ENCODE data around the gene ADAMTS2.
"Not testable (repeated sequence)": the region's sequence is repeated elsewhere in the genome, so short reads cannot be mapped to it uniquely, and the experiment has no call there.

The ADAMTS2 gene

DNA sequence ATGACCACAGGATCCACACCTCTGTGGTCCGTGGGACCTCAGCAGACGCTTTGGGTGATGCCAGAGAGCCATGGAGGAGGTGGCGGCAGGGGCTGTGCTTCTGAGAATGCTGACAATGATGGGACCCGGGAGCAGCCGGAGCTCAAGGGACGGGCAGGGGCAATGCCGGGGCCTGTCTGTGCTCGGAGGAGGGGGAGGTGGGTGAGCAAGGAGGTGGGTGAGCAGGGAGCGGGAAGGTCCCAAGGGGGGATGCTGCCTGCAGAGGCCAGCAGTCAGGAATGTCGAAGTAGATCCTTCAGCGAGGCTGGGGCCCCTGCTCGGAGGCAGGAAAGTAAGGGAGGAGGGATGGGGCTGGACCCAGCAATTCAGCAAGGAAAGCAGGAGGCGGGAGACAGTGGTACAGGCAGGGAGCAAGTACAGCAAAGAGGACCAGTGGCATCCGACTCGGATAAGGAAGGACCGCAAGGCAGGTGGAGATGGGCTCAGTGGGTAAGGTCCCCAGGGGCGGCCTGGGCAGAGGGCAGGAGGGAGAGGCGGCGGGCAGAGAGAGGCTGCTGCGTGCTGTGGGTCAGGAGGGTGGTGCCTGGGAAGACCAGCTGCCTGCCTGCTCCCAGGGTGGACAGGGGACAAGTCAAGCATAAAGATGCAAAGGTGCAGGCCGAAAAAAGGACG lies 49.0 kb downstream of the ADAMTS2 start:
- DNase-seq (ENCODE audit: low read depth), result no peak

DNA sequence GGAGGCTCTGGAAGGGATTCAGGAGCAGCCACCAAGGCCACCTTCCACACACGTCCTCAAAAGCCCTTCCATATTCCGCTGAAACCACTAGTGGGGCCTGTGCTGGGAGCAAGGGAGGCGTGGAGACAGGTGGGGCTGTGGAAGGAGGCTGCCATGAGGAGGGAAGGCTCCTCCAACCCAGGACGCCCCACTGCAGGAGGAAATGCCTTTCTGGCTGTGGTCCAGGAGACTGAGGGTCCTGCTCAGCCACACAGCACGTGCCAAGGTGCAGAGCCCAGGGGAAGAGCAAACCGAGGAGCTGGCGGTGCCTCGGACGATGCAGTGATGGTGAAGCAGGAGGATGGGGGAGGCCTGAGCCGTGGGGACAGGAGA lies 49.5 kb downstream of the ADAMTS2 start:
- no peak for DNase-seq (ENCODE audit: low read depth)

DNA sequence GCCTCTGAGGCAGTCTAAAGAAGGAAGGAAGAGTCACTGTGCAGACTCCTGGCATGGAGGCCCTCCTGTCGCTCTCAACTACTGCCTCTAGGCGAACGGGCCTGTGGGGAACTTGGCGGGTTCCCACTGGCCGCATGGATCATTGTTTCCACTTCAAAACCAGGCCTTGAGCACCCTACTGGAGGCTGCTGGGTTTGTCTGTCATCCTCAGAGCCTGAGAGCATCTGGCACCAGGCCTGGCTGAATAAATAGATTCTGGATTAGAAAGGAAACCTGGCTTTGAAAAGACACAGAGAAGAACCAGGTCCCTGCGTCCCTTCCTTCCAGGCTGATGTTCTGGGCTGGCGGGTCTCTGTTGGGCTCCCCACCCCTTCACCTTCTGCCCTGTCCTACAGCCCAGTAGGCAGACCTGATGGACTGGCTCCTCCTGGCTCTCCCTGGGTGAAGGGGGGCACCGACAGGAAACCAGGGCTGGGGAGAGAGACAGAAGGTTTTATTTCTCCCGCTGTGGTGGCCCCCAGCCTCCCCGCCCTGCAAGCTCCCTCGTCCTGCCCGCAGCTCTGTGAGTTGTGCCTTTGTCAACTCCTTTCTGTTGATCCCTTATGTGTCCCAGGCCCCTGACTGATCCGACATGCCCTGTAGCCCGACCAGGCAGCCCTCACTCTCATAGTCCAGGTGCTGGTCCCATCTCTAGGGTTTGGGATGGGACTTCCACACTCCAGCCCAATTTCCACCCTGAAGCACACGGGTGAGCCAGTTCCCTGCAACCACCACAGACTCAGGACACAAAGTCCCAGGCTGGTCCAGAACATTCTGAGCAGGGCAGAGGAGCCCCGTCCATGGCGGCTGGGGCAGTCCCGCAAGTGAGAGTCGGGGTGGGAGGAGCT lies 50.1 kb downstream of the ADAMTS2 start:
- DNase-seq (ENCODE audit: low read depth), result no peak

DNA sequence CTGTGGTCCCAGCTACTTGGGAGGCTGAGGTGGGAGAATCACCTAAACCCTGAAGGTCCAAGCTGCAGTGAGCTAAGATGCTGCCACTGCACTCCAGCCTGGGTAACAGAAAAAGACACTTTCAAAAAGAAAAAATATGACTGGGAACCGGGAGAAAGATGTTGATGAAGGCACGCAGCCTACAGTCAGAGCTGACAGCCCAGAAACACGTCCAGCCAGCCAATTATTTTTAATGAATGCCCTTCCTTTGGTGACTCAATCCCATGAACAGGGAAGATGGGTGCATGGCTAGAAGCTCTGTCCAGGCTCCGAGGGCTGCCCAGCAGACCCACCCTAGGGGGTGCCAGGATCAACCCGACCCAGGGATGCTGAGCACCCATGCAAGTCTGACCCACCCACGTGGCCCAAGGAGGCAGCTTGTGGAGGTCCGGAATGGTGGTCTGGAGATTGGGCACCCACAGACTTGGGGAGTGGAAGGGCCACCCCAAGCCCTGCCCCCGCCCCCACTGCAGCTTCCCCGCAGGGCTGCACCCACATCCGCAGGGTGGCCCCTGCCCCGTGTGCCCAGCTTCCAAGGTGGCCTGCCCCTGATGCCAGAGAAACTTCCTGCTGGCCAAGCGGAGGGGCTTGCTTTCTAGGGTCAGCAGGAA lies 51.0 kb downstream of the ADAMTS2 start:
- no peak for DNase-seq (ENCODE audit: low read depth)

DNA sequence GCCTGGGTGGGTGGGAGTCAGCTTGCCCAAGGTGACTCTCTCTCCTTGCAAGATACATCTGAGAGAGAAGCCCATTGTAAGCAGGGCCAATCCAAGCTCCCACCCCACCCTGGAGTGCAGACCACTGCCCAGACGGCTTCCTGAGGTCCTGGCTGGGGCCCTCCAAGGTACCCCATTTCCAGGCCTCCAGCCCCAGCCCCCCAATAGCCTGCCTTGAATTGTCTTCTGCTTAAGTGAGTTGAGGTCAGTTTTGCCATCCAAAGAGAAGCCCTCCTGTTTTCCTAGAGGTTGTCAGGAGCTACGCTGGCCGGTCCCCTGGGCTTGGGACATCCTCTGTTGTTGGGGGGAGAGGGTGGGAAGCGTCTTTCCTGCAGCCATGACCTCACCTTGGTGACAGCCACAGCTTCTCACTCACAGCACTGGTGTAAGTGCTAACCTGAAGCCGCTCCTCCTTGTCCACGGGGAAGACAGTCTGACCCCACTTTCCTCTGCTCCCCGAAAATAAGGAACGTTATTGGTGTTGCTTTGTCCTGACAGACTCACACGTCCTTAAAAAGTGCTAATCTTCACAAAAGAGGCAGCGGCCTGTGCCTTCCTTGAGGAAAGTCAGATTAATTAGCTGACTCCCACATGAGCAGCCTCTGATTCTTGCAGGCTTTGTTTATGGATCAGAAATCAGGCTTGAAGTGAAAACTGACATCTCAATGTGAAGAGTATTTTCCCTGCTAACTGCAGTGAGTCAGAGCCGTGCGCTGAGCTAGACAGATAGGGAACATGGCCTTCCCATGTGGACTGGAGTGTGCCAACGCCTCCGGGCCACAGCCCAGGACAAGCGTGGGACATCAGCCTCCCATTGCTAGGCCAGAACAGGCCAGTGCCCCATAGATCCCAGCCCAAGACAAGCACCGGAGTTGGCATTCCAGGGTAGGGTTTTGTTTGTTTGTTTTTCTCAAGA lies 52.3 kb downstream of the ADAMTS2 start:
- no peak for DNase-seq (ENCODE audit: low read depth)

DNA sequence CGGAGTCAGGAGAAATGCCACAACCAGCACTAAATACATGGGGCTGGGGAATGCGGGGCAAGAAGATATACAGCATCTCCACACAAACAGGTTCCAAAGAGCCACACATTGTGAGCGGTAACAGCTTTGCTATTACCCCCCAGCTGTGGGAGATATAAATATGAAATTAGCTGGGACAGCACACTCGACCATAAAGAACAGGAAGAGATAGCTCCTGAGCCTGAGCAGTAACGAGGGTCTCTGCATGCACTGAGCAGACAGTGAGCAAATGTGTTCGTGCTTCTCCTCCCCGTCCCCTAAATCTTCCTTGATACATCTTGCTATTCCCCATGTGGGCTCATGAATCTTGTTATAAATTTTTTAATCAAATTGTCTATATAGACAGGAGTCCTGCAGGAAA lies 53.1 kb downstream of the ADAMTS2 start:
- DNase-seq (ENCODE audit: low read depth), result no peak

DNA sequence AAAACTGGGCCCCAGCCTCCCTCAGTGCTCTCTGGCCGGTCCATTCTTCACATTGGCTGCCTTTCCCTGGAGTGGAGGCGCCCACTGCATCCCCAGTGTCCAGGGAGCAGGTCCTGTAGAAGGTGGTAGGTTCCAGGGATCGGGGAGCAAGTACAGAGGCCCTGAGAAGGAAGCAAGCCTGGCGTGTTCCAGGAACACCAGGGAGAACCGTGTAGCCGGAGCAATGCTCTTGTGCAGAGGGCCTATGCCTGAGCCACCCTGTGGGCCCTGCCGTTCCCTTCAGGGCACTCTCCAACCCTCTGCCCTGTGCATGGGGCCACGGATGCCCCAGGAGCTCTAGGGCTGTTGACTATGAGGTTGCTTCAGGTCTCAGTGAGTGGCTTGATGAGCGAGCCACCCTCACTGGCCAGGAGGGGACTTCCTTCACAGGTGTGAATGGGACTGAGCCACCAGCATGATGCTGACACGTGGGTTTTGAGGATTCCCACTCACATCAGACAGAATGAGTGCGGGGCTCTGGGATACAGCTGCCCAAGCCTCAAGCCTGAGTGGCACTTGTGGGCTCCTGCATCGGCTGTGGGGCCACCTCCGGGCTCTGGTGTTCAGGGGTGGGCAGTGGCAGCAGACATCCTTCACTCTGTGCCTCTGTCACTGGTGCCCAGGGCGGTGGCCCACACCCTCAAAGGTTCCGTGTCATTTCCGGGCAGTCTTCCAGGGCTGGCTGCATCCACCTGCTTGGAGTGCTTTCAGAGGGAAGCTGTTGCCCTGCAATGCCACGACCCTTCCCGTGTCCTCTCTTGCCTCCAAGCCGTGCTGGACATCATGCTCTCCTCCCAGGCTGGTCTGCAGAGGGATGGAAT lies 54.4 kb downstream of the ADAMTS2 start:
- DNase-seq (ENCODE audit: low read depth), result no peak

DNA sequence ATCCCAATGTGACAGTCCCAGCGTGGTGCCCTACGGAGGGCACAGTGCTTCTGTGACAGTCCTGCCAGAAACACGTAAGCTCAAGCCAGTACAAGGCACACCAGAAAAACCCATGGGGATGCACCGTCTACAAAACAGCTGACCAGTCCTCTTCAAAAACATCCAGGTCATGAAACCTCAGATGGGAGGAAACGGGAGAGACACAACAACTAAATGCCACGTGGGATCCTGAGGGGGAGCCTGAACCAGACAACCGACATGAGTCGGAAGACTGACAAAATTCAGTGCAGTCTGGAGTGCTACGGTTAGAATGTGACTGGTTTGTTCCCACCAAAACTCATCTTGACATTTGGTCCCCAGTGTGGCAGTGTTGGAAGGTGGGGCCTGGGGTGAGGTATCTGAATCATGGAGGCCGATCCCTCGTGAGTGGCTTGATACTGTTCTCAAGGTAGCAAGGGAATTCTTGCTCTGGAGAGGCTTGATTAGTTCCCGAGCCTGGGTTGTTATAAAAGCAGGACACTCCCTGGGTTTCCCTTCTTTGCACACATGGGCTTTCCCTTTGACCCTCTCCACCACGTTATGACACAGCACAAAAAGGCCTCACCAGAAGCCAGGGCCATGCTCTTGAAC lies 55.4 kb downstream of the ADAMTS2 start:
- no peak for DNase-seq (ENCODE audit: low read depth)

DNA sequence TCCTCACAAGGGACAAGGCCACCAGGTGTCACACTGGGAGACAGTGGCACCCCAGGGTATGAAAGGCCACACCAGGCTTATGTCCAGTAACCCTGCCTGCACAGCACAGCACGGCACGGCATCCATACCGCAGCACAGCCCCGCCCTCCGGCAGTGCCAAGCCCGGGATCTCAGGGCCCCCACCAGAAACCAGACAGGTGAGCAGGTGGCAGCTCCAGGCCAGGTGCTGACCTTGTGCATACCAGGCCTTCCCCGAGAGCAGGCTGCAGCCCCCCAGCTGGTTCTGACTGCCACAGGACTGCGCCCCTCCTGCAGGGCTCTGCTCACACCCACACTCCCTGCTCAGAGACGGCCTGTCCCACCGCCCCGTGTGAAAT lies 56.5 kb downstream of the ADAMTS2 start:
- DNase-seq (ENCODE audit: low read depth), result no peak

DNA sequence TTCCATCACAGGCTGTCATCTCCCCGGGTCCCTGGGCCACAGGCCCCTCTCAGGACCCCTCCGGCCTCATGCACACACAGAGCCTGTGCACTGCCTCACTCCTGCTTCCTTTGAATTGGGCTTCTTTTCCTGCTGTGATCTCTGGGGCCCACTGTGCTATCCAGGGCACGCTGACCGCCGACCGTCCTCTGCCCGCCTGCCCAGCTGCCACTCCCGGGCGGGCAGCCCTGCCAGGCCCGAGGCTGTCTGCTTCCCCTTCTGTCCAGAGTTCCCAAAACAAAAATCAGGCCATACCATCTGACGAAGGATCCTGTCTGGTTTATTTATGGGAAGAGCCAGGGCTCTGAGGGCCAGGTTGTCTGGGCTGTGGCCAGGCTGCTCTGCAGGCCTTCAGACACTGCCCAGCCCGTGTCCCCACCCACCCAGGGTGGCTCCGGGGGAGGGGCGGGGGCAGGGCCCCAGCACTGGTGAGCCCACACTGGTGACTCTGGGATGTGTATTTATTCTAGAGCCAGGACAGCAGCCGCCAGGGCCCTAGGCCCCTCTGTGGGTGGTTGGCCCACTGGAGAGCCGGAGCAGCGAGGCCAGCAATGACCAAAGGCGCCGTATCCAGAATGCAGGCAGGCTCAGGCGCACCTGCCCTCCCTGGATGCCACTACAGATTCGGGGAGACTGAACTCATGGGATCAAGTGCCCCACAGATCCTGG lies 57.0 kb downstream of the ADAMTS2 start:
- no peak for DNase-seq (ENCODE audit: low read depth)

DNA sequence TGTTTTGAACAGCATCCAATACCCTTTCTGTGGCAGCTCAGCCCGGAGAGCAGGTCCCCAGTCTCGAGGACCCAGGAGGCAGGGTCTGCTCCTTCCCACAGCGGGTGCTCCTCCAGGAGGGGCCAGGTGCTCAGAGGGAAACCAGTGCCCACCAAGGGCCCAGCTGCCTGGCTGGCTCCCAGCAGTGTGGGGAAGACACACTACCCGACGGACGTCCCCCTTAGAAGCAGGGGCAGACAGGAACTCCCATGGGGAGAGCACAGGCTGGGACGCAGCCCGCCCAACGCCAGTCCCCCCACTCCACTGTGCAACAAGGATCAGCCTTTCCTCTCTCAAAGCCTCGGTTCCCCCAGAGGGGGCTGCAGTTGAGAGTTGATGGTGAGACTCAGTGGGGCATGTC lies 57.6 kb downstream of the ADAMTS2 start:
- DNase-seq (ENCODE audit: low read depth), result no peak

DNA sequence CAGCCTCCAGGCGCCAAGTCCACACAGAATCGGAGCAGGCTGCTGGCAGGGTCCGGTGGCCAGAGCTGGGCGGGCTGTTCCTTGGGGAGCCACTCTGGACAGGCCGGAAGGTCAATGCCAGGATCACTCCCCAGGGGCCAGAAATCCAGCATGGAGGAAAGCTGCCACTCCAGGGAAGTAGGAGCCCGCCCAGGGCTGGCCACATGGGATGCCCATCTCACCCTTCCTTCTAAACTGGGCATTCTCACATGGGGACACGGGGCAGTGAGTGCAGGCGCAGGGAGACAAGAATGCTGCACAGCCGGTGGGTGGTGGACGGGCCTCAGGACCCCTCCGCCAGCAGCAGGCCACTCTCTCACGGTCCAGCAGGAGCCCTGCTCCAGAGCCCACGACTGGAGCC lies 58.2 kb downstream of the ADAMTS2 start:
- DNase-seq (ENCODE audit: low read depth), result no peak

DNA sequence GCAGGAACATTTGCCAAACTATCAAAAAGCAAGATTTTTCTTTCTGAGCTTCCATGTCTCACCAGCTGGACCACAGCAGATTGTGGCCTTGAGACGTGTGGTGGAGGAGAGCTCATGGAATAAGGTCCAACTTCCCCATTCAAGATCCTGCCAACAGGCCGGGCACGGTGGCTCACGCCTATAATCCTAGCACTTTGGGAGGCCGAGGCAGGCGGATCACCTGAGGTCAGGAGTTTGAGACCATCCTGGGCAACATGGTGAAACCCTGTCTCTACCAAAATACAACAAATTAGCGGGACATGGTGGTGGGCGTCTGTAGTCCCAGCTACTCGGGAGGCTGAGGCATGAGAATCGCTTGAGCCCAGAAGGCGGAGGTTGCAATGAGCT lies 59.5 kb downstream of the ADAMTS2 start:
- DNase-seq (ENCODE audit: low read depth), result not testable (repeated sequence)

DNA sequence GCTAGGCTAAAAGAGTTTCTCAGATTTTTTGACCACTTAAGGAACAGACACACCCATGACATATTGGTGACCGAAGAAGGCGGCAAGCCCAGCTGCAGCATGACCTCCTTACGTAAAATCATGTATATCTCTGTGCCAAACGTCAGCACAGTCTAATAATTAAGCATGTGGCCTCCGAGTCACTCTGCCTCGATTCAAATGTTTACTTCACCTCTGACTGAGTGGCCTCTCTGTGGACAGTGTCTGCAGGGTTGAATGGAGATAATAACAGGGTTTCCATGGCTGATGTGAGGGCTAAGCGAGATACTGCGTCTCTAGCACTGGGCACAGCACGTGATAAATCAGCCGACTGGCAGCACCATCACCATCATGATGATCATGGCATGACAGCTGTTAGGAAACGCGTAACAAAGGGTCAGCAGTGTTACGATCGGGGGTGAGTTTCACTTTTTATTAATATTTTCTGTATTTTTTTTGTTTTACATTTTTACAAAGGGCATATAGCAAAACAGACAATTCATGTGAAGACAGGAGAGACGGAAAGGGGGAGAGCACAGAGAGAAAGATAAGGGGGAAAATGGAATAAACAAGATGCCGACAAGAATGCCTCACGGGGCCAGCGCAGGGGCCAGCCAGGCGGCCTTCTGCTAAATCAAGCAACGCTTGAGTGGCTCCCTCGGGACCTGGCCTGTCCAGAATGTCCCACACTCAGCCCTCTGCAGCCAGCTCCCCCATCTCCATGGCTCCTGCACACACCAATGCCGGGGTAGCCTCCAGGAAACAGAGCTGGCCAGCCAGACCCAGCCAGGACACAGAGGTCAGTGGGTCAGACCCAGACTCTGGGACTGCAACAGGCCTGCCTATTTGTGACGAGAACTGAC lies 60.3 kb downstream of the ADAMTS2 start:
- DNase-seq (ENCODE audit: low read depth), result no peak

DNA sequence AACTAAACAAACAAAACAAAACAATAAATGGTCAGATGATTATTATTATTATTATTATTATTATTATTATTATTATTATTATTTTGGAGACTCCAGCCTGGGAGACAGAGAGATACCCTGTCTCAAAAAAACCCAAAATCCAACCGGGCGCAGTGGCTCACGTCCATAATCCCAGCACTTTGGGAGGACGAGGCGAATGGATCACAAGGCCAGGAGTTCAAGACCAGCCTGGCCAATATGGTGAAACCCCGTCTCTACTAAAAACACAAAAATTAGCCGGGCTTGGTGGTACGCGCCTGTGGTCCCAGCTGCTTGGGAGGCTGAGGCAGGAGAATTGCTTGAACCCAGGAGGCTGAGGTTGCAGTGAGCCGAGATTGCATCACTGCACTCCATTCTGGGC lies 61.4 kb downstream of the ADAMTS2 start:
- not testable (repeated sequence) for DNase-seq (ENCODE audit: low read depth)

DNA sequence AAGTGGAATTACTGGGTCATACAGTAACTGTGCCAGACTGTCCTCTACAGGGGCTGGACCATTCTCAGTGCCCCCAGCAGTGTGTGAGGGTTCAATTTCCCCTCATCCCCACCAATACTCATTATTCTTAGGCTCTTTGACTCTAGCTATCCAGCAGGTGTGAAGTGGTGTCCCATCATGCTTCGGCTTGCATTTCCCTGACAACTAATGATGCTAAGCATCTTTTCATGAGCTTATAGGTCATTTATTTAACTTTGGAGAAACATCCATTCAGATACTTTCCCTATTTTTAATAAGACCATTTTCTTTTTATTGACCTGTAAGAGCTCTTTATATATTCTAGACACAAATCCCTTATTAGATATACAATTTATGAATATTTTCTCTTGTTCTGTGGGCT lies 63.6 kb downstream of the ADAMTS2 start:
- DNase-seq (ENCODE audit: low read depth), result no peak

DNA sequence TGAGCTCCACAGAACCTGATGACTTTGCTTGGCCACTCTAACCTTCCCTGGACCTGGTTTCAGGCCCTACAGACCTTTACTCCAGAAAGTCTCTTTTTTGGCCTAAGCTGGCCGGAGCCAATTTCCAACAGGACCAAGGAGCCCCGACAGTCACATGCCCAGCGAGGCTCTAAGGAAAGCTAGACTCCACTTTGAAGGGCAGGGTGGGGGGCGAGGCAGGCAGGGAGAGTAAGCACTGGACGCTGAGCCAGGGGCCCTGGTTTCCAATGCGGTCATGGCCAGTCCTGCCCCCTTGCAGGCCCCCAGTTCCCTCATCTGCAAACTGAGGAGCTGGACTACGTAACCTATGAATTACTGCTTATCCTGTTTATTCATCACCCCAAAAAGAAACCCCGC lies 65.2 kb downstream of the ADAMTS2 start:
- DNase-seq (ENCODE audit: low read depth), result no peak

DNA sequence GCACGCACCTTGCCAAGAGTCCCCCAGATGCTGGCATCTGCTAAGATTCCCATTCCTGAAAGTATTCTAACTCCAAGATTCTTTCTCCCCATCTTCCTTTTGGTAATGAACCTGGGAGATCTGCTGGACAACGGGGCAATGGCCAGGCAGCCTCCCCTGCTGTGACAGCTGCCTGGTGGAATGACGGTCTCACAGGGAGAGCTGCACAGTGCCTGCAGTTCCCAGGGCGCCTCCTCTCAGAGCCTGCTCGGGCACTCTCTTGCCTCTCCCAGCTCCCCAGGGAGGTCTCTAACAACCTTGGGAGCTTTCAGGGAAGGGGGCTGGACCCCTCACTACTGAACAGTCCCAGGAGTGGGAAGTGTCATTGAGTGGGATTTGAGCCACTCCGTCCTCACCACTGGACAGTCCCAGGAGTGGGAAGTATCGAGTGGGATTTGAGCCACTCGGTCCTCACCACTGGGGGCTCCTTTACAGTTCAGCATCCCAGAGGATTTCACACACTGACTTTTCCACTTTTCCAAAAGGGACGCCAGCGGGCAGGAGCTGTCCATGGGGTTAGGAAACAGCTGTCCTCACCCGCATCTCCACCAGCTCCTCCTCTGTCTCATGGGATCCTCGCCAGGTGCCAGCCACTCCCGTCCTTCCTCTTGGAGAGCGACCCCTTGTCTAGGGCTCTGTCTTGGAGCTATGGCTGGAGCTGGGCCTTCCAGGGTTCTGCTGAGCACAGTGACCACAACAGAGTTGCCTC lies 65.7 kb downstream of the ADAMTS2 start:
- no peak for DNase-seq (ENCODE audit: low read depth)

Data from amniotic epithelial cell (primary cell).